GM18519 (cell line): Measurements from ENCODE around the gene EPYC.

Experiments
- ATAC-seq: cut with Tn5 transposase; IDR thresholded peaks from one replicate; pipeline ENCODE4 v1.9.1; 2021; ENCODE audit warnings: mild to moderate bottlenecking, moderate library complexity; ENCODE audit not compliant: unreplicated experiment, low FRiP score

The EPYC gene

DNA sequence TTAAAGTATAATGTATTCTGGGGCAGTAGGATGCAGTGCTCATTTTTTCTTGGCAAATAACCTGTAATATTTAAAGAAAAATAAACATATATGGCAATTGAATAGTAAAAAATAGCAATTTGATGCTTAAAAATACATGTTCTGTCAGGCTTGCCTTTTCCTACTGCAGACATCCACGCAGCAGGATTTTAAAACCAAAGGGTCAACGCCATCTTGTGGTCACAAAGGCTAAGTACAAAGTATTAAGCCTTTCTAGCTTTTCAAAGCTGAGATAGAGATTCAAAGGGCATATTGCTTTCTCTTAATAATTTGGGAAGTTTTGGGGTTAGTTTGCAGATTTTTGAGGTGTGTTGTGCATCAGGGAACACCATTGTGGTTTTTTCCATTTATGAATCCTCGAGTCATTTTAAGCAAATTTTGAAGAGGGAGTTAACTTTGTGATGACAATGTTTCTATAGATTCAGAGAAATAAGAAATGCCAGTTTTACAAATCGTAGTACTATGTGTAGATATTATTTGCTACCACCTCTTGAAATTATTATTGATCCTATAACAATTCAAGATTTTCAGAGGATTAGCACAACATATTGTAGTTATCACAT lies 45.1 kb downstream of the EPYC start:
- ATAC-seq, result peak; percentile 78

DNA sequence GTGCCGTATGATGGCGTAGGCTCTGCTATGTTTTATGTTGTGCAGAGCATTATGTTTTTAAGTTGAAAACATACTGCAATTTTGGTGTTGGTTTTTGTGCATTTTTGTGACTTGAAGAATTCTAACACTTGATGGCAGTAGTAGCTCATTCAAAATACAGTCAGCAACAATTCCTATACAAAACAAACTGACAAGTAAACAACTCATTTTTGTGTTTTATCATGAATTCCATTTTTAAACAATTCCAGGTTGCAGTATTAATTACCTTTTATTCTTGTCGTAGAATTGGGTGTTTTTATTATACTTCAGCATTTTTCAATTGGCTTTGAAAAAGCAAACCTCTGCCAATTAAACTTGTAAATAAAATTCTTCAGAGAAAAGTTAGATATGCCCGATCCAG lies 45.7 kb downstream of the EPYC start:
- no peak for ATAC-seq

DNA sequence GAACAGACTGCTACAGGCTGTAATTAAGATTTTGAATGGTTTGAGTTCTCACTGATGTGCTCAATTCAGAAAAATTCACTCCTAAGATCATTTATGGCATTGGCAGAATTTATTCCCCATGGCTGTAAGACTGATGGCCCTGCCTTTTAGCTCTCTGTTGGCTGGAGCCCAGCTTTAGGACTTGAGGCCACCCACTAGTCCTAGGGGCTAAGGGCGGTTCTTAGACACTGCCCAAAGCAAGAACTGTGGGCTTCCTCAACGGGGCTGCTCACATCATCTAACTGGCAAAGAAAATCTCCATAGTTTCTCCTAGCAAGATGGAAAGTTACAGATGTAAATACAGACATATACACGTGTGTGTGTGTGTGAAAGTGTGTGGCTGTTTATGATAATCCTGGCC lies 46.4 kb downstream of the EPYC start:
- no peak for ATAC-seq

DNA sequence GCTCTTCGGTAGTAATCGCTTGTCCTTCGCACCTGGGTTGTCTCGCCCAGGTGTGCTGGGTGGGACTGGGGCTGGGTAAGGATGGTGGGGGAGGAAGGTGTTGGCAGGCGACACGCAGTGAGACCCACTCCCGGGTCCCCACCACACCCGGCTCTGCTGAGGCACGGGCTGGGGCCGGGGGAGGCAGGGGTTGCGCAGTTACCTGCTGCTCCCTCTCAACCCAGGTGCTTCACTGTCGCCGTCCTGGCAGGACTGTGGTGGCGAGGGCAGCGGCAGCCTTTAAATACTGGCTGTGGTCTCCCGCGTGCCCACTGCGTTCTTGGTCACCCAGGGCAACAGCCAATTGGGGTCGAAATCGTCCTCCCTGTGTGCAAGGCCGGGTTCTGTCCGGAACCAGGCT lies 49.9 kb downstream of the EPYC start, which contains the start of gene CCER1:
CCER1 (minus strand) TSS at position 256 of the 400 bp plus-strand sequence. CDS start 434 bp downstream, outside the sequence.
- no peak for ATAC-seq

DNA sequence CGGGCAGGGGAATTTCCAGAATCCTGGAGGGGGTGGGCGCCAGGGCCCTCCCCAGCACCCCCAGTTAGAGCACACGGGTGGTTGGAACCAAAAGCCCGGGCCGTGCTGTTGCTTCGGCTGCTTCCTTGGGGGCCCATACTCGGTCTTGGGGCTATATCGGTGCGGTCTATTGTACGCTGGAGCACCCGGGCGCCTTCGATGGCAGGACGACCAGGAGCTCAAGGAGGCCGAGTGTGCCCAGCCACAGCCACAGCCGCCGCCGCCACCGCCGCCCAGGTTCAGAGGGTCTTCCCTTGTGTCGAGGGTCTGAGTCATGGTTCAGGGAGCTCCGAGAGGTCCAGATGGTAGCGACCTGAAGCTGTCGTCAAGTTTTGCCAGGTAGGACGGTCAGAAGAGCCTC lies 50.3 kb downstream of the EPYC start:
- ATAC-seq, result no peak

DNA sequence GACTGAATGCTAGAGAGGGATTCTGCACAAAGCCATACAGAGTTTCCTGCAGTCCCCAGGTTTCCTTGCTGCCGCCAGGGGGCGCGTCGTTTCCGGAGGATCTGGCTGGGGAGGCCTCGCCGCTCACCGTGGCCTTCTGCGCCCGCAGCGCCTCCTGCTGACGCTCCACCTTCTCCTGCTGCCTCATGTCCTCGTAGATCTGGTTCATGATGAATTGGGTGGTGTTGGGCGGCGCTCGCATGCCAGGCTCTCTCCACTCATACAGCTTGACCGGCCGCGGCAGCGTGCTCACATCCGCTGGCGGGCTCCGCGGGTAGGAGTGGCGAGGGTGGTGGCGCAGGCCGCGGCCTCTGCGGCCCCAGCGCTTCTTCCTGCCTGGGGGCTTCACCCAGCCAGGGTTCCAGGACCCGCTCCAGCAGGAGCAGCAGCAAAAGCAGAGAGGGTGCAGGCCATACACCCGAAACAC lies 50.8 kb downstream of the EPYC start:
- peak; percentile 67 for ATAC-seq

DNA sequence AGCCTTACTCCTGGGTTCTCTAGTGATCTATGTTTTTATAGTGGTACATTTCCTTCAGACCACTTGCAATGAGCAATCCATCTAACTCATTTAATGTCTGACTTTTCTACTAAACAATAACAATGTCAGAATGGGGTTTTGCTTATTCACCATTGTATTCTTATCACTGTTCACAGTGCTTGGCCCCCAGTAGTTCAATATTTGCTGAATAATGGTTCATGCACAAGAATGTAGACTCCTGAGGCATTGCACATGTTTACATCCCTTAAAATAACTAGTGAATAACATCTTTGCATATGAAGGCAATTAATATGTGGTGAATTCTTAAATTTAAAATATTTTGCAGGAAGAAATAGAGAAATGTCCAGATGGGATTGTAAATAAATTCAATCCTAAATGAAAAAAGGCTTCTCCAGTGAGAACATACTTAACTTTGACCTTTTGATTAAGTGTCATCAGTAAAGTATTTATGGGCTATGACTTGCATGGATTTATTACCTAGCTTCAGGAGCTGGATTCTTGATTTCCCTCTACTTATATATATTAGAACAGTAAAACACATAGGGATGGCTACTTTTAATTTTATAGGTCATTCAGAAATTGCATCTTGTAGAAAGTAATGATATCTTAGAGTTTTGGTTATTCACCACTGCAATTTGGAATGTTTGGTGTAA lies 53.2 kb downstream of the EPYC start:
- ATAC-seq, result no peak

DNA sequence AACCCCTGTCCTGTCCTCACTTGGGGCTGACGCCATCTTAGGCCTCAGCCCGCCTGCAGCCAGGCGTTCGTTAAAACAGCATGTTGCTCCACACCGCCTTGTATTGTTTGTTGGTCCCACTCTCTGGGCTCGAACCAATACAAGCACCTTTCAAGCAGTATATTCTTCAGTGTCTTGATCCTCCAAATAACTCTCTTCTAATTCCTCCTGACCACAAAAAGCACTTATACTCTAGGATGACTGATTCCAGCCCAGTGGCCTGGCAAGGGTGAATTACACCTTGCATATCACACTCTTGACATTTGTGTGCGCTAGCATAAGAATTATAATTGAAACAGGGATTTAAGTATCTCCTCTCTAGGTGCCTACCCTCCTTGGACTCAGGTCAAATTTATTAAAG lies 56.9 kb downstream of the EPYC start:
- no peak for ATAC-seq

DNA sequence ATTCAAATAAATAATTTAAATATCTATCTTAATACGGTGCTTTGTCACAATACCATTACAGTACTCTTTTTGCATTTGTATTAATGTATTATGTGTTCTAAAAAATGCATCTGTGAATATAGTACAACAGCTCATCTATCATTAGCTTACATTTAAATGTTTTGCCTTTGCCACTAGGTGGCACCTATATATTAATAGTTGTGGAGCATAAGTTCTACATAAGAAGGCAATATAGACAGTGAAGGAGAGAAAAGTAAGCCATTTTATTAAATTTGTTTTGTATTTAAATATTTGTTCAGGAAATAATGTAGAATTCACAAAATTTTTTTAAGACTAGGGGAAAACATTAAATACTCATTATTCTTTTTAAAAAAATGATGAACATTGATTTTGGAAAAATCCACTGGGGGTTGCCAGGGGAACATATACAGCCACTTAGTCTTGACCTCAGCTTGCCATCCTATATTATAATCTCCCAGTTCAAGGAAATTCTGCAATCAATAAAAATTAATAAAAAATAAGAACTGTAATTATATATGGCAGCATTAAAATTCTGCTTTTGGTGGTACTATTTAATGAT lies 59.6 kb downstream of the EPYC start:
- ATAC-seq, result peak; percentile 88

DNA sequence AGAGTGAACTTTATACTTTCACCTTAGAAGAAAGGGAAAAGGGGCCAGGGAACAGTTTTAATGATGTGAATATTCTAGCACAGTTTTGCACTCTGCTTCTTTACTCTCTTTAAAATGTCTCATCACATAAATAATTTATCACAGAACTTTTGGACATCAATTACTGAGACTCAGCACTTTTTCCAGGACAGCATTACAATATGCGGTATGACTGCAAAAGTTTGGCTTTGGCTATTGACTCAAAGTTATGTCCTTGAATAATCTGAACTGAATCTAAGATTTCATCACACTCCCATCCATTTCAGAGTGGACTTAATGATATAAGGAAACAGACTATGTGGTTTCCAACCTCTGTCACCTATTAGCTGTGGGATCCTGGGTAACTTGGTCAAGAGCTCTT lies 61.5 kb downstream of the EPYC start:
- no peak for ATAC-seq

DNA sequence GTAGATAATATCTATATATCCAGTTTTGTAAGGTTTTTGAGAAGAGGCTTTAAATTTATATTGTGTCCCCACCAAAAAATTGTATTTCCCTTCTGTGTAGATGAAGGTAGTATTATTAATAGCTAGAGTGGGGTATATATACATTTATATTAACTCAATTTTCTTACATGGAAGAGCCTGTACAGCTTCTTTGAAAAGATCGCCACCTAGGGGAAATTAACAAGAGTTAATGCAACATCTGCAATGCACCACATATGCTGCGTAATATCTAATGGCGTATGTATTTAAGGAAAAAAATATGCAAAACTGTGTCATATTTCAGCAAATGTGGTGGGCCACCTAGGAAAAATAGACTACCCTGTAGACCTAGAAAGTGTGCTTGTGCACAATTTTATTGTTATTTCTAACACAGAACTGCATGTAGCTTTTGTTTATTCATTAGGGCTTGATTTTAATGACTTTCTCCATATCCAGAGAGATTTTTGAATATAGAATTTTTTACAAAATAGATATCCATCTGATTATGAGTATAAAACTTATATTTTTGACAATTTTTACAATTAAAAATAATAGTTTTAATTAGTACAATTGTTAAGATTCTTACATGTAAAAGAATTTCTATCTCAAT lies 63.8 kb downstream of the EPYC start:
- peak; percentile 66 for ATAC-seq

DNA sequence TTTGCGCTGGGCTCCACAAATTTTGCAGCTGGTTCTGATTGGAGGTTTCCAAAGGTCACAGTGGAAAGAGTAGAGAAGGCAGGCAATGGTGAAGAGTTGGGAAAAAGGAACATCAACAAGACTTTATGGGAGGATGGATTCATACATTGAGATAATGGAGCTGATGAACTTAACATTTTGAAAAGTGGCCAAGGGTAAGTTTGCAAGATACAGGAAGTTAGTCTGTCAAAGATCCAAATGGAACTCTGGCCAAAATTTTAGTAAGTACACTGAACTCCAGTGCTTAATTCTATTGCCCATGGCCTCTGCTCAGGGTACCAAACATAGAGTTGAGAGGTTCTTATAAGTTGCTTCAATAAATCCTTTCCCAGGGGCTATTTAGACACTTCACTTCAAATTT lies 65.4 kb downstream of the EPYC start:
- ATAC-seq, result no peak

DNA sequence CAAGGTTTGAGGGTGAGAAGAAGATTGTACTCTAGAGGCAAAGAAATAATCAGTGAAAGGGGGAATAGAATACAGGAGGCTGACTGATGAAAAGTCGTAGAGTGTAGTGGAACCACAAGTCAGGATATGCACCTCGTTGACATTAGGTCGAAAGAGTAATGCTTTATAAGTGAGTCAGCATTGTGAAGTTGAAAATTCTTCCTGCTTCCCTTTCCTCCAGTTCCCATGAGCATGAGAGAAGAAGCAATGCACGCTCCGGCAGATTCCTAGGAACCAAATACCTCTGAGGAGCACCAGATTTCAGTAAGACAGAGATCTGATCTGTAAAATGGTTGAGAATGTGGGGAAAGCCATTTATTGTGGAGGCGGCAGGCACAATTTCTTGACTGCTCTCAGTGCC lies 66.3 kb downstream of the EPYC start:
- ATAC-seq, result no peak

DNA sequence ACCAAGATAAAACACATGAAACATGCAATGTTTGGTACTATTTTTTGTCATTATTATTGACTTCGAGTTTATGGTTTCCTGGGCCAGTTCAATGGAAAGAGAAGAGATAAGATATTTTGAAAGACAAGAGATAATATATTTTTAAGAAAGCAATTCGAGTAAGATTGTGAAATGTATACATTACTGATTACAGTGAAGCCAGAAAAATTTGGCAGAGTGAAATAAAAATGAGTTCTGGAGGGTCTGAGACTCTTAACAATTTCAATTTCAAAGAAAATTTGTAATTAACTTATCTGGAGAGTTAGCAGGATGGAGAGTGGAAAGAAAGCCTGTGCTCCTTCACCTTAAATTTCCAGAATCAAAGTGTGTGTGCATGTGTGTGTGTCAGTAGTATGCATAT lies 67.1 kb downstream of the EPYC start:
- no peak for ATAC-seq

DNA sequence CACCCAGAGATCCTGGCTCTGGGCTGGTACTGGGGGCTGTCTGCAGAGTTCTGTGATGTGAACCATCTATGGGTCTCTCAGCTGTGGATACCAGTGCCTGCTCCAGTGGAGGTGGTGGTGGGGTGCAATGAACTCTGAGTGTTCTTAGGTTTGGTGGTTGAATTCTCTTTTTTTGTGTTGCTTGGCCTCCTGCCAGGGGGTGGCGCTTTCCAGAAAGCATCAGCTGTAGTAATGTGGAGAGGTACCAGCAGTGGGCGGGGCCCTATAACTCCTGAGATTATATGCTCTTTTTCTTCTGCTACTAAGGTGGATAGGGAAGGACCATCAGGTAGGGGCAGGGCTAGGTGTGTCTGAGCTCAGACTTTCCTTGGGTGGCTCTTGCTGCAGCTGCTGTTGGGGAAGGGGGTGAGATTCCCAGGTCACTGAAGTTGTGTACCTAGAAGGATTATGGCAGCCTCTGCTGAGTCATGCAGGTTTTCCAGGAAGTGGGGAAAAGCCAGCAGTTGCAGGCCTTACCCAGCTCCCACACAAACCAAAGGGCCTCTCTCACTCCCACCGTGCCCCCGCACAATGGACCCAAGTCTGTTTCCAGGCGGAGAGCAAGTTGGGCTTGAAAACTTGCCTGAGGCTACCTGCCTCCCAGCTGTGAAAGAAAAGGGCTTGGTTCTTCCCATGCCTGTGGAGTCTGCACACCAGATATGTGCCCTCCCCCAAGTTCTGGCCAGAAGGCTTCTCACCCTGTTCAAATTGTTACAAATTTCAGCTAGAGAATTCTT lies 68.4 kb downstream of the EPYC start:
- no peak for ATAC-seq

DNA sequence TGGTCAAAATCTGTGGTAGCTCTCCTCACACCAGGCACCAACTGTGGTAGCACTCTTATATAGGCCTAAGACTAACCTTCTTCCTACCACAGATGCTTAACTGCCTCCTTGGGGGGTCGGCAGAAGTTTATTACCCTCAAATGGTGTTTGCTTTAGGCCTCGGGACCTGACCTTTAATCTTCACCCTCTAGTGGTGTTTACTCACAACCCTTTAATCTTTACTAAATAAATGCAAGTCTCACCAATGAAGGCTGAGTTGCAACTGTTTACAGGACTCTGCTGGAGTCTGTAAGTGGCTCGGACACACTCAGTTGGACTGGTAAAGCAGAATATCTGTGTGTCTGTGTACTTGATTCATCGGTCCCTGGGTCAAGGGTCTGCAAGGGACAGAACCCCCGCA lies 79.2 kb downstream of the EPYC start:
- ATAC-seq, result no peak

DNA sequence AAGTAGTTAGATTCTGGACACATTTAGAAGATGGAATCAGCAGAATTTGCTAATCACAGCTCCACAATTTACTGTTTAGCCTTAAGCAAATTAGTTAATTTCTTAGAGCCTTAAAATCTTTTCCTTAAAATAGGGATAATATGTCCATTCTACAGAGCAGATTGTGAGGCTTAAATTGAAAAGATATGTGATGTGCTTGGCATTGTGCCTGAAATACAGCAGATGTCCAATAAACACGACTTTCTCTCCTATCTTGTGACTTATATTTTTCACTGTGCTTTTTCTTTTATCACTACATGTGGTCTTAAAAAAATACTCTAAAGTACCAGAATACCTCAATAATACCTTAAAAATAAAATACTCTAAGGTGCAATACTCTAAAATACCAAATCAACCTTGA lies 80.4 kb downstream of the EPYC start:
- ATAC-seq, result no peak

DNA sequence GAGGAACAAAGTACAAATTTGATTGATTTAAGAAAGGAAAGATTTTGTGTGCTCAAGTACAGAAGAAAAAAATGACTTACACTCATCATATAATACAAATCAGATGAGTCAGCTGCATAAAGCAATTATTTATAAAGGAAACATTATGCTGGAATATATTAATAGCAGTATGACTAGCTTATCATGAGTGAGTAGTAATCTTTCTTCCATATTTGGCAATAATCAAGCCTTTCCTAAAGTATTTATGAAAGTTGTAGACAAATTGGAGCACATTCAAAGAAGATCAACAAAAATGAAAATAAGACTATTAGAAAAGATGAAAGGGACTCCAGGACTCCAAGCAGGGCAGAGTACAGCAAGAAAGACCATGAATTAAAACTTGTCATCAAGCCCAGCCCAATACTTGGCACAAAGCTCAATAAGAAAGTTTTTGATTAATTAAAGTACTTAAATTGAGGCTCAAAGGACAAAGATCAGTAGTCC lies 82.6 kb downstream of the EPYC start:
- ATAC-seq, result no peak

DNA sequence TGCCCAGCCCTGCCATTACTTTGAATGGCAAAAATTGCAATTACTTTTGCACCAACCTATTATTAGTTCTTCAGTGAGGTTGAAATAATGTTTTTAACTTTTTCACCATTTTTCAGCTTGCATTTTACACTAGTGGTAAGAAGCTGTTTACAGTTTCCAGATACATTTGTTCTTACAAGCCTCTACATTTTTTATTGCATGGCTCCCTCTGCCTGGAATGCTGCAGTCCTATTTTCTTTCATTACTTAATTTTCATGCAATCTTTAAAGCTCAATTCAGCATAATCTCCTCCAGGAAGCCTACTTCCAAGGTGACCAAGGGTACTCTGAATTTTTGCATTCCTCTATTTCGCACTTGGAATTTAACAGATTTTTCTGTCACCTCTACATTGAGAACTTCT lies 83.2 kb downstream of the EPYC start:
- ATAC-seq, result no peak

DNA sequence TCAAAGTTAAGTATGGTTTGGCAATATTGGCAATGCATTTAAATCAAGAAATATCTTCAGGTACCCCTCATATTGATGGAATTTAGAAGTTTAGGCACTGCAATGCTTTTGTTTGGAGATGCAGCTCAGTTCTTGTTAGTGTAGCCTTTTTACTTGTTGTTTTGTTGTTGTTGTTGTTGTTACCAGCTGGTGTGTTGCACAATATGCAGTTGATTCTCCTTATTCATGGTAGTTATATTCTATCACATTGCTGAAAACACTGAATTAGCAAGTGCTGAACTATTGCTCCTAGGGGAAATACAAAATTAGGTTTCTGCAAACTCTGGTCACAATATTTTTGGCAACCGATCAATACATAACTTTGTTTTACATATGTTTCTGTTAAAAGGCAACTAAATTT lies 84.5 kb downstream of the EPYC start:
- ATAC-seq, result no peak

DNA sequence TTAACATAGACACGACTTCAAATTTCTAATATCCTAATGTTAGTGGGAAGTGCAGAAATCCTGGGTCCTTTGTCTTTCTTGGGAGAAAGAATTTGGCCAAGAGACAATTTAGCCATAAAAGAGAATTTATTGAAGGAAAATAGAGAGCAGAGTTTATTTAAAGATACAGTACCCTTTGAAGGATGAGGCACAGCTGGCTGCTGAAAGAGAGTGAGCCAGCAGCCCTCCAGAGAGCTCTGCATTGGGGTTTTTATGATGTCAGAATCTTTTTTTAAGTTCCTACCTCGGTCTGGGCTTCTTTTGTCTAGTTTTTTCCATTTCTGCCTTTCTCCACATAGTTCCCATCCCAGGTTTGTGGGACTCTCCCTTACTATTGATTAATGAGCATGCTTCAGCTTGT lies 87.3 kb downstream of the EPYC start:
- ATAC-seq, result no peak
